ENCODE data around the gene CEACAM16. TPM values are rescaled to one million over a fixed set of nuclear protein-coding genes. Genes with fewer than 3 reads are reported as not detected.

CEACAM16 gene
- total and polyA plus RNA-seq, 9 of the 15 experiments (the other 6 are each of a cell fraction or from before 2014, with no cell fraction given), result not detected

DNA sequence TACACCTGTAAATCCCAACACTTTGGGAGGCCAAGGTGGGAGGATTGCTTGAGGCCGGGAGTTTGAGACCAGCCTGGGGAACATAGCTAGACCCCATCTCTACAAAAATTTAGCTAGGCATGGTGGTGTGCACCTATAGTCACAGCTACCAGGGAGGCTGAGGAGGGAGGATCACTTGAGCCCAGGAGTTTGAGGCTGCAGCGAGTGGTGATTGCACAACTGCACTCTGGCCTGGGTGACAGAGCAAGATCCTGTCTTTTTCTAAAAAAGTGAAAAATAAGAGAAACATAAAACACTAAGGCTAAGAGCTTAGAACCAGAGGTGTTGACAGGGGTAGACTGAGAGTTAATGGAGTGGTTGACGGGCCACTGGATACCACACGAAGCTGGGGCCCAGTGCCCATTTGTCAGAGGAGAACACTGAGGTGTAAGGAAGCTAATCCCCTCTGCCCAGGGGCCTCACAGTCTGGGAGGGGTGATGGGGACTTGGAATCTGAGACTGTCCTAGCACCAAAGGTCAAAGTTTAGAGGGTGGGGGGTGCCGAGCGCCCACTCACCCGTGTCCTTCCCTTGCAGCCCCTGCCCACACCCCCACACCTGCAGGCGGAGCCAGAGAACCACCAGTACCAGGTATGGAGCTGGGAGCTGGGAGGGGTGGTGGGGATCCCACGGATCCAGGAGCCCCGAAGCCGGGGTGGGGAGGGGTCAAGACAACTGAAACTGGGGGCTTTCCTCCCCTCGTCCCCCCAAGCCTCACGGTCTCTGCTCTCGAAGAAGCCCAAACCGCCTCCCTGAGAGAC is 16.8 kb upstream of the CEACAM16 start:
- Histone ChIP-seq H3K4me3 (no peak overlapping the region), H3K9me3 (replicated peaks; ENCODE audit: control insufficient read depth, insufficient read depth, low read depth, low read length) (no peaks in the 10 kb centered on the region), H3K9me1 (ENCODE audit: control insufficient read depth, insufficient read depth, low read length) (no peaks in the 10 kb centered on the region), H2AFZ (ENCODE audit: low read depth, low read length) (no peak overlapping the region), H4K20me1 (replicated peaks; ENCODE audit: control insufficient read depth, insufficient read depth, low read length) (no peaks in the 10 kb centered on the region), H3K79me2 (ENCODE audit: control insufficient read depth, insufficient read depth, low read length) (no peaks in the 10 kb centered on the region), H3K4me2 (ENCODE audit: insufficient read depth, low read length) (no peak overlapping the region), H3K36me3 (ENCODE audit: control insufficient read depth, insufficient read depth, low read length) (no peaks in the 10 kb centered on the region), H3K27ac (ENCODE audit: extremely low read depth, low read depth, low read length) (no peak overlapping the region), H3K9ac (ENCODE audit: insufficient read depth in 1 of 2, low read depth in 2 of 2, low read length in 2 of 2) (no peak overlapping the region), H3K4me1 (replicated peaks in 1 of 2; ENCODE audit: control insufficient read depth in 2 of 2, insufficient read depth in 2 of 2, low read length in 2 of 2) (peaks cover 10 to 13% of the 10 kb centered on the region in 2 experiments), H3K27me3 (ENCODE audit: control insufficient read depth in 2 of 2, insufficient read depth in 2 of 2, low read length in 2 of 2) (no peaks in the 10 kb centered on the region)
- ChIA-PET POLR2A (interaction anchor here (0.6 kb wide), 2 partner anchors 22 to 105 kb away, joined by 3 read pairs; no protein-coding TSS in a partner anchor), CTCF (ENCODE audit: low intra/inter-chr PET ratio) (no interaction called here)
- DNase-seq (ENCODE audit: extremely low read depth in 1 of 4, low spot score in 3 of 4) (no peak), ATAC-seq (no peak), FAIRE-seq (no peak)
- intact Hi-C loops (cut with micrococcal nuclease), result loop anchor here (10.0 kb wide), 1 partner anchor 107 kb away; no protein-coding TSS in a partner anchor
- TF ChIP-seq ADNP (tag; IDR thresholded peaks at IDR 0.05) (no peak), CEBPG (CRISPR knock-in tag; IDR thresholded peaks at IDR 0.05) (peak; percentile 49; the same call in 1 of the 2 replicates), CEBPG (tag; conservative IDR thresholded peaks at IDR 0.05 in 1 of 2, IDR thresholded peaks at IDR 0.05 in 1 of 2) (peak in 1 of 2 experiments; percentile 37; a peak in 2 of 4 replicates), BRD4 (IDR thresholded peaks at IDR 0.05) (no peak), ARID2 (IDR thresholded peaks at IDR 0.05) (no peak), ZBTB7A (IDR thresholded peaks at IDR 0.05; ENCODE audit: borderline replicate concordance, control insufficient read depth, low read depth, low read length) (no peak), ZNF436 (CRISPR knock-in tag; IDR thresholded peaks at IDR 0.05) (no peak), TCF3 (CRISPR knock-in tag; IDR thresholded peaks at IDR 0.05) (no peak), ZNF551 (CRISPR knock-in tag; IDR thresholded peaks at IDR 0.05) (no peak), CEBPB (tag; IDR thresholded peaks at IDR 0.05) (peak; percentile 88)
- BruUV-seq (replicated peaks), result no TSS peak
- in situ Hi-C loops (cut with MboI), result no loop called here
- 41% methylated on average over 10 of the region's 15 CpGs for WGBS (ENCODE audit: insufficient coverage, low coverage, missing lambda C conversion rate)
